ENCODE data around the gene AK8. TPM values are rescaled to one million over a fixed set of nuclear protein-coding genes. Genes with fewer than 3 reads are reported as not detected.

AK8 gene
- total and polyA plus RNA-seq, 2 experiments from 2014 or later: 0.70 to 0.83 TPM

- H3K27me3 ChIP-seq: peaks cover 45% of the 10 kb centered on the region
- H3K4me1 ChIP-seq (ENCODE audit: low read depth): peaks cover 19% of the 10 kb centered on the region
- TF ChIP-seq CTCF (IDR thresholded peaks at IDR 0.05; ENCODE audit: low read depth, low read length): no peak
- H3K27ac ChIP-seq: no peak overlapping the region
- H3K4me3 ChIP-seq: peak overlapping the region; percentile 29
- H3K9me3 ChIP-seq (ENCODE audit: low read depth): no peaks in the 10 kb centered on the region
- H3K36me3 ChIP-seq: no peaks in the 10 kb centered on the region
- DNase-seq (ENCODE audit: low read depth in 1 of 2, low spot score in 1 of 2): peak; percentile 6 to 73
Measured at GRCh38 chr9:132744881-132745755, 133.0 kb downstream of the AK8 start.

GRCh38 chr9:132743931-132744479, 134.1 kb downstream of the AK8 start:
- peak in 1 of 2 donors; percentile 25 for DNase-seq (ENCODE audit: low read depth in 1 of 2, low spot score in 1 of 2)
- no peak for TF ChIP-seq CTCF (IDR thresholded peaks at IDR 0.05; ENCODE audit: low read depth, low read length)
- no peaks in the 10 kb centered on the region for H3K9me3 ChIP-seq (ENCODE audit: low read depth)
- peak overlapping the region; percentile 29 for H3K4me3 ChIP-seq
- peaks cover 19% of the 10 kb centered on the region for H3K4me1 ChIP-seq (ENCODE audit: low read depth)
- H3K36me3 ChIP-seq: no peaks in the 10 kb centered on the region
- no peak overlapping the region for H3K27ac ChIP-seq
- peaks cover 45% of the 10 kb centered on the region for H3K27me3 ChIP-seq

GRCh38 chr9:132742821-132743311, 135.2 kb downstream of the AK8 start:
- Histone ChIP-seq H3K36me3 (no peaks in the 10 kb centered on the region), H3K27ac (no peak overlapping the region), H3K4me1 (ENCODE audit: low read depth) (peaks cover 19% of the 10 kb centered on the region), H3K4me3 (no peak overlapping the region), H3K9me3 (ENCODE audit: low read depth) (no peaks in the 10 kb centered on the region), H3K27me3 (peaks cover 45% of the 10 kb centered on the region)
- no peak for TF ChIP-seq CTCF (IDR thresholded peaks at IDR 0.05; ENCODE audit: low read depth, low read length)
- no peak for DNase-seq (ENCODE audit: low read depth in 1 of 2, low spot score in 1 of 2)

GRCh38 chr9:132740526-132741309, 137.4 kb downstream of the AK8 start:
- H3K9me3 ChIP-seq (ENCODE audit: low read depth): no peaks in the 10 kb centered on the region
- peaks cover 51% of the 10 kb centered on the region for H3K27me3 ChIP-seq

More at GRCh38 chr9:132740526-132741309, 137.4 kb downstream of the AK8 start:
- Histone ChIP-seq H3K36me3 (no peaks in the 10 kb centered on the region), H3K4me1 (ENCODE audit: low read depth) (peaks cover 19% of the 10 kb centered on the region), H3K27ac (no peak overlapping the region), H3K4me3 (no peak overlapping the region)
- no peak for TF ChIP-seq CTCF (IDR thresholded peaks at IDR 0.05; ENCODE audit: low read depth, low read length)
- no peak for DNase-seq (ENCODE audit: low read depth in 1 of 2, low spot score in 1 of 2)
